GM19397 (cell line): ENCODE data around the gene ITIH1.

ENCODE experiments used
- ATAC-seq: cut with Tn5 transposase; IDR thresholded peaks from one replicate; pipeline ENCODE4 v1.9.1; 2021; ENCODE audit warnings: mild to moderate bottlenecking, moderate library complexity; ENCODE audit not compliant: unreplicated experiment

Gene ITIH1

GRCh38 chr3:52838561-52839267, 61.3 kb downstream of the ITIH1 start:
- ATAC-seq: no peak

- no peak for ATAC-seq
These were observed 61.8 kb downstream of the ITIH1 start for GRCh38 chr3:52839268-52839575.

- no peak for ATAC-seq
These were observed 62.6 kb downstream of the ITIH1 start for GRCh38 chr3:52839892-52840545.

- no peak for ATAC-seq
These were observed 64.0 kb downstream of the ITIH1 start for GRCh38 chr3:52841211-52841980.
